Trophoblast cell (in vitro differentiated cells and primary cell): ENCODE data around the gene SNED1.

Source experiments
- DNase-seq, 2 donors: peaks; one replicate each; pipeline ENCODE4 v3.0.0-alpha.2; 2016
- H2AFZ ChIP-seq: 2 replicates; pipeline ENCODE4 v1.6.1; 2013; ENCODE audit warnings: low read length, moderate library complexity, mild to moderate bottlenecking; ENCODE audit not compliant: insufficient read depth, poor library complexity
- H2AK5ac ChIP-seq: 2 replicates; pipeline ENCODE4 v1.6.1; 2013; ENCODE audit warnings: mild to moderate bottlenecking, low read length
- H2BK120ac ChIP-seq: 2 replicates; pipeline ENCODE4 v1.6.1; 2013; ENCODE audit warnings: low read length, mild to moderate bottlenecking, moderate library complexity; ENCODE audit not compliant: insufficient read depth, poor library complexity
- H2BK12ac ChIP-seq: 2 replicates; pipeline ENCODE4 v1.6.1; 2013; ENCODE audit warnings: mild to moderate bottlenecking, low read length, moderate library complexity
- H2BK5ac ChIP-seq: 2 replicates; pipeline ENCODE4 v1.6.1; 2013; ENCODE audit warnings: low read length, low read depth, moderate library complexity, mild to moderate bottlenecking; ENCODE audit not compliant: poor library complexity
- H3K14ac ChIP-seq: 2 replicates; pipeline ENCODE4 v1.6.1; 2013; ENCODE audit warnings: mild to moderate bottlenecking, low read length
- H3K18ac ChIP-seq: 2 replicates; pipeline ENCODE4 v1.6.1; 2013; ENCODE audit warnings: mild to moderate bottlenecking, low read length
- H3K23ac ChIP-seq: 2 replicates; pipeline ENCODE4 v1.6.1; 2013; ENCODE audit warnings: low read length
- H3K27ac ChIP-seq: 2 replicates; pipeline ENCODE4 v1.5.1; 2013; ENCODE audit warnings: low read depth, mild to moderate bottlenecking, inconsistent platforms, low read length, moderate library complexity
- H3K27me3 ChIP-seq: 2 replicates; pipeline ENCODE4 v1.6.1; 2013; ENCODE audit warnings: inconsistent platforms, mild to moderate bottlenecking, low read length, moderate library complexity; ENCODE audit not compliant: insufficient read depth
- H3K36me3 ChIP-seq, 2 experiments: 1 replicate in 1 of 2; 2 replicates in 1 of 2; pipeline ENCODE4 v1.6.1; 2013; ENCODE audit warnings: low read length in 2 of 2, mild to moderate bottlenecking in 2 of 2, moderate library complexity in 1 of 2; ENCODE audit not compliant: insufficient read depth in 2 of 2, control insufficient read depth in 1 of 2
- H3K4ac ChIP-seq: 2 replicates; pipeline ENCODE4 v1.6.1; 2013; ENCODE audit warnings: low read depth, mild to moderate bottlenecking, low read length, moderate library complexity
- H3K4me1 ChIP-seq, 2 experiments: 1 replicate in 1 of 2; 2 replicates in 1 of 2; pipeline ENCODE4 v1.6.1; 2013; ENCODE audit warnings: low read length in 2 of 2, mild to moderate bottlenecking in 2 of 2, moderate library complexity in 1 of 2; ENCODE audit not compliant: insufficient read depth in 2 of 2, control insufficient read depth in 1 of 2
- H3K4me2 ChIP-seq: 2 replicates; pipeline ENCODE4 v1.6.1; 2013; ENCODE audit warnings: inconsistent platforms, mild to moderate bottlenecking, low read length, moderate library complexity
- H3K4me3 ChIP-seq: 2 replicates; pipeline ENCODE4 v1.5.1; 2013; ENCODE audit warnings: mild to moderate bottlenecking, low read depth, low read length, inconsistent platforms
- H3K79me1 ChIP-seq: one replicate; pipeline ENCODE4 v1.6.1; 2013; ENCODE audit warnings: low read length
- H3K79me2 ChIP-seq: 2 replicates; pipeline ENCODE4 v1.6.1; 2013; ENCODE audit warnings: low read length, mild to moderate bottlenecking; ENCODE audit not compliant: control insufficient read depth, insufficient read depth, poor library complexity
- H3K9ac ChIP-seq: 2 replicates; pipeline ENCODE4 v1.6.1; 2013; ENCODE audit warnings: mild to moderate bottlenecking, low read length
- H3K9me3 ChIP-seq: 2 replicates; pipeline ENCODE4 v1.6.1; 2013; ENCODE audit warnings: low read depth, mild to moderate bottlenecking, control low read depth, inconsistent platforms, low read length; ENCODE audit not compliant: insufficient read depth
- H4K12ac ChIP-seq: 2 replicates; pipeline ENCODE4 v1.6.1; 2013; ENCODE audit warnings: low read depth, mild to moderate bottlenecking, low read length, moderate library complexity
- H4K8ac ChIP-seq: 2 replicates; pipeline ENCODE4 v1.6.1; 2013; ENCODE audit warnings: low read depth, mild to moderate bottlenecking, low read length, moderate library complexity
- H4K91ac ChIP-seq: one replicate; pipeline ENCODE4 v1.6.1; 2013; ENCODE audit warnings: low read depth, mild to moderate bottlenecking, low read length, moderate library complexity
- WGBS: extraction: QIAGEN DNeasy Blood & Tissue Kit; methylation state at CpG from one replicate; pipeline ENCODE4 v1.1.7; 2013; ENCODE audit warnings: missing lambda C conversion rate; ENCODE audit not compliant: insufficient read length, insufficient coverage; ENCODE audit errors: extremely low coverage; 5-methylcytosine and 5-hydroxymethylcytosine counted together

The SNED1 gene

GRCh38 chr2:240970104-240970503 lies 28.3 kb upstream of the SNED1 start:
- no peak for DNase-seq
- no CpG with 5 or more reads among the region's 3 CpGs for WGBS
- H3K4me1 ChIP-seq = no peaks in the 10 kb centered on the region

GRCh38 chr2:240970816-240971215 lies 27.6 kb upstream of the SNED1 start:
- WGBS = no CpG with 5 or more reads among the region's 15 CpGs
- no peak overlapping the region for H3K27ac ChIP-seq
- no peak overlapping the region for H2BK12ac ChIP-seq
- no peak overlapping the region for H3K23ac ChIP-seq
- H3K9me3 ChIP-seq = peaks cover 2% of the 10 kb centered on the region
- no peaks in the 10 kb centered on the region for H3K27me3 ChIP-seq
- no peak overlapping the region for H3K18ac ChIP-seq
- H3K4me2 ChIP-seq = no peak overlapping the region
- no peak for DNase-seq
- H3K14ac ChIP-seq = no peak overlapping the region
- H2BK5ac ChIP-seq = no peak overlapping the region
- H3K9ac ChIP-seq = no peak overlapping the region
- no peaks in the 10 kb centered on the region for H3K36me3 ChIP-seq
- no peak overlapping the region for H4K91ac ChIP-seq
- H3K4me3 ChIP-seq = no peak overlapping the region
- no peaks in the 10 kb centered on the region for H3K4me1 ChIP-seq
- H4K12ac ChIP-seq = no peak overlapping the region
- no peak overlapping the region for H2BK120ac ChIP-seq
- no peak overlapping the region for H3K4ac ChIP-seq
- no peaks in the 10 kb centered on the region for H3K79me1 ChIP-seq
- no peak overlapping the region for H4K8ac ChIP-seq
- H2AK5ac ChIP-seq = no peak overlapping the region
- no peaks in the 10 kb centered on the region for H3K79me2 ChIP-seq
- no peak overlapping the region for H2AFZ ChIP-seq

More at GRCh38 chr2:240970104-240970503, 28.3 kb upstream of the SNED1 start:
- H3K4me3 ChIP-seq = no peak overlapping the region
- H2AFZ ChIP-seq = no peak overlapping the region
- H3K79me2 ChIP-seq = no peaks in the 10 kb centered on the region
- H4K12ac ChIP-seq = no peak overlapping the region
- no peak overlapping the region for H2AK5ac ChIP-seq
- no peak overlapping the region for H2BK12ac ChIP-seq
- H3K14ac ChIP-seq = no peak overlapping the region
- no peak overlapping the region for H3K27ac ChIP-seq
- H3K23ac ChIP-seq = no peak overlapping the region
- H3K27me3 ChIP-seq = no peaks in the 10 kb centered on the region
- no peaks in the 10 kb centered on the region for H3K79me1 ChIP-seq
- no peak overlapping the region for H3K9ac ChIP-seq
- no peak overlapping the region for H4K91ac ChIP-seq
- peaks cover 2% of the 10 kb centered on the region for H3K9me3 ChIP-seq
- no peak overlapping the region for H3K4me2 ChIP-seq
- no peak overlapping the region for H3K18ac ChIP-seq
- no peak overlapping the region for H2BK5ac ChIP-seq
- H3K4ac ChIP-seq = no peak overlapping the region
- no peak overlapping the region for H2BK120ac ChIP-seq
- no peaks in the 10 kb centered on the region for H3K36me3 ChIP-seq
- no peak overlapping the region for H4K8ac ChIP-seq

- H4K91ac ChIP-seq = no peak overlapping the region
- no CpG with 5 or more reads among the region's 11 CpGs for WGBS
- no peaks in the 10 kb centered on the region for H3K36me3 ChIP-seq
- H3K9me3 ChIP-seq = peaks cover 2% of the 10 kb centered on the region
- H3K4ac ChIP-seq = no peak overlapping the region
- H3K14ac ChIP-seq = no peak overlapping the region
- no peak overlapping the region for H3K27ac ChIP-seq
- H3K27me3 ChIP-seq = no peaks in the 10 kb centered on the region
- no peak overlapping the region for H4K12ac ChIP-seq
- H2BK12ac ChIP-seq = no peak overlapping the region
- H3K79me1 ChIP-seq = no peaks in the 10 kb centered on the region
- no peak for DNase-seq
- no peak overlapping the region for H3K4me3 ChIP-seq
- H4K8ac ChIP-seq = no peak overlapping the region
- no peak overlapping the region for H3K4me2 ChIP-seq
- H2BK120ac ChIP-seq = no peak overlapping the region
- H2AK5ac ChIP-seq = no peak overlapping the region
- no peak overlapping the region for H3K18ac ChIP-seq
- H2BK5ac ChIP-seq = no peak overlapping the region
- no peak overlapping the region for H3K9ac ChIP-seq
- no peaks in the 10 kb centered on the region for H3K4me1 ChIP-seq
- H2AFZ ChIP-seq = no peak overlapping the region
- H3K23ac ChIP-seq = no peak overlapping the region
- H3K79me2 ChIP-seq = no peaks in the 10 kb centered on the region
Observed at GRCh38 chr2:240972201-240972600, 26.2 kb upstream of the SNED1 start.

- H3K27me3 ChIP-seq = no peaks in the 10 kb centered on the region
- no peak overlapping the region for H3K23ac ChIP-seq
- no CpG with 5 or more reads among the region's 17 CpGs for WGBS
- no peaks in the 10 kb centered on the region for H3K79me2 ChIP-seq
- no peaks in the 10 kb centered on the region for H3K4me1 ChIP-seq
- no peak overlapping the region for H2AFZ ChIP-seq
- H2BK12ac ChIP-seq = no peak overlapping the region
- H4K91ac ChIP-seq = no peak overlapping the region
- H4K8ac ChIP-seq = no peak overlapping the region
- no peak overlapping the region for H3K18ac ChIP-seq
- H3K27ac ChIP-seq = no peak overlapping the region
- no peak overlapping the region for H3K14ac ChIP-seq
- no peaks in the 10 kb centered on the region for H3K36me3 ChIP-seq
- no peak for DNase-seq
- H3K79me1 ChIP-seq = no peaks in the 10 kb centered on the region
- no peak overlapping the region for H3K4me2 ChIP-seq
- H3K9ac ChIP-seq = no peak overlapping the region
- H4K12ac ChIP-seq = no peak overlapping the region
- no peak overlapping the region for H2BK5ac ChIP-seq
- H2BK120ac ChIP-seq = no peak overlapping the region
- no peak overlapping the region for H2AK5ac ChIP-seq
- no peak overlapping the region for H3K4ac ChIP-seq
- H3K4me3 ChIP-seq = no peak overlapping the region
- peaks cover 2% of the 10 kb centered on the region for H3K9me3 ChIP-seq
Observed at GRCh38 chr2:240972636-240973521, 25.5 kb upstream of the SNED1 start.
